Measurements from ENCODE around the gene LAMC3. TPM values are rescaled to one million over a fixed set of nuclear protein-coding genes. Genes with fewer than 3 reads are reported as not detected.

The LAMC3 gene
- polyA plus RNA-seq, 1 experiment: not detected

GRCh38 chr9:130987738-130988399 is 21.1 kb upstream of the LAMC3 start:
- CTCF ChIA-PET: interaction anchor here (1.4 to 3.3 kb wide), 3 partner anchors 10 to 286 kb away, joined by 3 to 11 read pairs (median 4); no protein-coding TSS in a partner anchor
- no peak for TF ChIP-seq CTCF (IDR thresholded peaks at IDR 0.05; ENCODE audit: low read depth, low read length)
- peaks cover 17% of the 10 kb centered on the region for H3K27me3 ChIP-seq (ENCODE audit: control insufficient read depth, insufficient read depth, low read length)
- H3K4me3 ChIP-seq (ENCODE audit: low read depth, low read length): no peak overlapping the region
- POLR2A ChIA-PET: no interaction called here
- no peak overlapping the region for H3K27ac ChIP-seq (ENCODE audit: low read depth, low read length)
- no peaks in the 10 kb centered on the region; the same call in 1 of the 2 replicates for H3K9me3 ChIP-seq (ENCODE audit: control insufficient read depth, insufficient read depth, low read length)
- no peak for DNase-seq (ENCODE audit: low read depth, low spot score)

- Histone ChIP-seq H3K27ac (ENCODE audit: low read depth, low read length) (no peak overlapping the region), H3K4me3 (ENCODE audit: low read depth, low read length) (no peak overlapping the region), H3K27me3 (ENCODE audit: control insufficient read depth, insufficient read depth, low read length) (peaks cover 17% of the 10 kb centered on the region), H3K9me3 (ENCODE audit: control insufficient read depth, insufficient read depth, low read length) (no peaks in the 10 kb centered on the region; the same call in 1 of the 2 replicates)
- ChIA-PET CTCF (interaction anchor here (1.4 to 3.3 kb wide), 3 partner anchors 10 to 287 kb away, joined by 3 to 11 read pairs (median 4); no protein-coding TSS in a partner anchor), POLR2A (no interaction called here)
- no peak for TF ChIP-seq CTCF (IDR thresholded peaks at IDR 0.05; ENCODE audit: low read depth, low read length)
- DNase-seq (ENCODE audit: low read depth, low spot score): no peak
These were observed 20.6 kb upstream of the LAMC3 start for GRCh38 chr9:130988400-130988747.

- no peak for DNase-seq (ENCODE audit: low read depth, low spot score)
- Histone ChIP-seq H3K27ac (ENCODE audit: low read depth, low read length) (no peak overlapping the region), H3K27me3 (ENCODE audit: control insufficient read depth, insufficient read depth, low read length) (peaks cover 14% of the 10 kb centered on the region), H3K4me3 (ENCODE audit: low read depth, low read length) (no peak overlapping the region), H3K9me3 (ENCODE audit: control insufficient read depth, insufficient read depth, low read length) (no peaks in the 10 kb centered on the region; the same call in 1 of the 2 replicates)
- ChIA-PET CTCF (interaction anchor here (1.4 to 3.3 kb wide), 3 partner anchors 9 to 287 kb away, joined by 3 to 11 read pairs (median 4); no protein-coding TSS in a partner anchor), POLR2A (no interaction called here)
- TF ChIP-seq CTCF (IDR thresholded peaks at IDR 0.05; ENCODE audit: low read depth, low read length): no peak
These were observed 20.1 kb upstream of the LAMC3 start for GRCh38 chr9:130988905-130989304.

- ChIA-PET POLR2A (no interaction called here), CTCF (no interaction called here)
- no peak overlapping the region for H3K4me3 ChIP-seq (ENCODE audit: low read depth, low read length)
- DNase-seq (ENCODE audit: low read depth, low spot score): no peak
- peaks cover 14% of the 10 kb centered on the region for H3K27me3 ChIP-seq (ENCODE audit: control insufficient read depth, insufficient read depth, low read length)
- no peak for TF ChIP-seq CTCF (IDR thresholded peaks at IDR 0.05; ENCODE audit: low read depth, low read length)
- H3K9me3 ChIP-seq (ENCODE audit: control insufficient read depth, insufficient read depth, low read length): no peaks in the 10 kb centered on the region; the same call in 1 of the 2 replicates
- H3K27ac ChIP-seq (ENCODE audit: low read depth, low read length): no peak overlapping the region
These were observed 19.6 kb upstream of the LAMC3 start for GRCh38 chr9:130989391-130989790.

- peaks cover 9% of the 10 kb centered on the region for H3K27me3 ChIP-seq (ENCODE audit: control insufficient read depth, insufficient read depth, low read length)
- H3K9me3 ChIP-seq (ENCODE audit: control insufficient read depth, insufficient read depth, low read length): no peaks in the 10 kb centered on the region; the same call in 1 of the 2 replicates
- CTCF ChIA-PET: no interaction called here
- H3K4me3 ChIP-seq (ENCODE audit: low read depth, low read length): no peak overlapping the region
- no peak overlapping the region for H3K27ac ChIP-seq (ENCODE audit: low read depth, low read length)
- POLR2A ChIA-PET: no interaction called here
- no peak for DNase-seq (ENCODE audit: low read depth, low spot score)
- no peak for TF ChIP-seq CTCF (IDR thresholded peaks at IDR 0.05; ENCODE audit: low read depth, low read length)
These were observed 19.1 kb upstream of the LAMC3 start for GRCh38 chr9:130989891-130990290.
